Sigmoid colon (tissue), 7 donors: ENCODE data around the gene SEPTIN8. TPM values are rescaled to one million over a fixed set of nuclear protein-coding genes. Genes with fewer than 3 reads are reported as not detected.

Experiments used
- DNase-seq: peaks from one replicate; pipeline ENCODE4 v3.0.0-alpha.2; 2019
- H3K27ac ChIP-seq, 4 donors: fragments of 200-600 bp; sonication (generic); one replicate each; pipeline ENCODE4 v1.5.1; 2016 to 2019; ENCODE audit warnings: mild to moderate bottlenecking in 1 of 4
- H3K27me3 ChIP-seq, 3 donors: fragments of 200-600 bp; sonication (generic); one replicate each; pipeline ENCODE4 v1.5.1; 2019; ENCODE audit warnings: mild to moderate bottlenecking in 1 of 3
- H3K36me3 ChIP-seq, 4 donors: fragments of 200-600 bp; sonication (generic); one replicate each; pipeline ENCODE4 v1.5.1; 2016 to 2019
- H3K4me1 ChIP-seq, 4 donors: fragments of 200-600 bp; sonication (generic); one replicate each; pipeline ENCODE4 v1.5.1; 2017 to 2019
- H3K4me3 ChIP-seq, 4 donors: fragments of 200-600 bp; sonication (generic); one replicate each; pipeline ENCODE4 v1.5.1; 2017 to 2019; ENCODE audit warnings: mild to moderate bottlenecking in 2 of 4, moderate library complexity in 1 of 4
- H3K9me3 ChIP-seq, 4 donors: fragments of 200-600 bp in 3 of 4; sonication (generic) in 3 of 4; one replicate each; pipeline versions ENCODE4 v1.5.1 to v1.6.1; 2013 to 2019
- EP300 ChIP-seq, 4 donors: sonication (generic); formaldehyde crosslinking; IDR thresholded peaks; one replicate each; pipeline ENCODE4 v1.6.1; 2017; ENCODE audit warnings: antibody characterized with exemption in 4 of 4
- POLR2A ChIP-seq, 2 donors: fragments of 450-650 bp; IDR thresholded peaks; one replicate each; pipeline ENCODE4 v1.6.1; 2016; ENCODE audit warnings: antibody characterized with exemption in 2 of 2, mild to moderate bottlenecking in 2 of 2, moderate library complexity in 2 of 2
- POLR2AphosphoS5 ChIP-seq, 4 donors: sonication (generic); formaldehyde crosslinking; IDR thresholded peaks; one replicate each; pipeline ENCODE4 v1.6.1; 2017; ENCODE audit warnings: antibody characterized with exemption in 4 of 4
- WGBS, 2 donors: extraction: QIAGEN DNeasy Blood & Tissue Kit; methylation state at CpG; one replicate each; pipeline ENCODE4 v1.1.7; 2013; 5-methylcytosine and 5-hydroxymethylcytosine counted together
- intact Hi-C: fragments of 100-400 bp; cut with DNase I; formaldehyde crosslinking; loops from one replicate; pipeline ENCODE4 v1.15.1; 2023
- polyA plus RNA-seq, 3 donors: library from polyadenylated mRNA; stranded (reverse); fragments of 200-250 nt; gene quantifications; one replicate each; pipeline ENCODE4 v1.2.3, GENCODE V29; 2013
- total RNA-seq, 4 donors: library from RNA; depleted of rRNA; stranded (reverse); fragments of >200 nt; gene quantifications; one replicate each; pipeline ENCODE4 v1.1.0, GENCODE V29; 2016
- TF ChIP-seq, protein P1 (sequence below), 4 experiments: fragments of 450-650 bp in 3 of 4; fragments of 200-600 bp in 1 of 4; IDR thresholded peaks; one replicate each; pipeline ENCODE4 v1.5.1; 2016 to 2019; ENCODE audit warnings: antibody characterized with exemption in 4 of 4, mild to moderate bottlenecking in 3 of 4, moderate library complexity in 2 of 4
- donor health status: healthy with polysubstance abuse.
- donor health status: Bipolar disorder and iron deficiency.
- donor health status: healthy.

The SEPTIN8 gene
- total and polyA plus RNA-seq, 7 donors = 19.2 to 38.0 (median 30.7) TPM

DNA sequence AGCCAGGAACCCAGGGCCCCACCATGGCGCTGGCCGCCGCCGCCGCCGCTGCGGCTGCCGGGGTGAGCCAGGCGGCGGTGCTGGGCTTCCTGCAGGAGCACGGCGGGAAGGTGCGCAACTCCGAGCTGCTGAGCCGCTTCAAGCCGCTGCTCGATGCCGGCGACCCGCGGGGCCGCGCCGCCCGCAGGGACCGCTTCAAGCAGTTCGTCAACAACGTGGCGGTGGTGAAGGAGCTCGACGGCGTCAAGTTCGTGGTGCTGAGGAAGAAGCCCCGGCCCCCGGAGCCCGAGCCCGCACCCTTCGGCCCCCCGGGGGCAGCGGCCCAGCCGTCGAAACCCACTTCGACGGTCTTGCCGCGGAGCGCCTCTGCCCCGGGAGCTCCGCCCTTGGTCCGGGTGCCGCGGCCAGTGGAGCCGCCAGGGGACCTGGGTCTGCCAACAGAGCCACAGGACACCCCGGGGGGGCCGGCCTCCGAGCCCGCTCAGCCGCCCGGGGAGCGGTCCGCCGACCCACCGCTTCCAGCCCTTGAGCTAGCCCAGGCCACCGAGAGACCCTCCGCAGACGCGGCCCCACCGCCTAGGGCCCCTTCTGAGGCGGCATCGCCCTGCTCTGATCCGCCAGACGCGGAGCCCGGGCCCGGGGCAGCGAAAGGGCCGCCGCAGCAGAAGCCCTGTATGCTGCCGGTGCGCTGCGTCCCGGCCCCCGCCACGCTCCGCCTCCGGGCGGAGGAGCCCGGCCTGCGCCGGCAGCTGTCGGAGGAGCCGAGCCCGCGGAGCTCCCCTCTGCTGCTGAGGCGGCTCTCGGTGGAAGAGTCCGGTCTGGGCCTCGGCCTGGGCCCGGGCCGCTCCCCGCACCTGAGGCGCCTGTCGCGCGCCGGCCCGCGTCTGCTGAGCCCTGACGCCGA, 36.8 kb upstream of the SEPTIN8 start:
- DNase-seq = peak; percentile 60
- peak overlapping the region in 1 of 4 donors; percentile 32 for H3K27ac ChIP-seq
- TF ChIP-seq POLR2A (IDR thresholded peaks at IDR 0.05) = no peak
- no peak for TF ChIP-seq POLR2AphosphoS5 (IDR thresholded peaks at IDR 0.05)
- TF ChIP-seq, protein P1, sequence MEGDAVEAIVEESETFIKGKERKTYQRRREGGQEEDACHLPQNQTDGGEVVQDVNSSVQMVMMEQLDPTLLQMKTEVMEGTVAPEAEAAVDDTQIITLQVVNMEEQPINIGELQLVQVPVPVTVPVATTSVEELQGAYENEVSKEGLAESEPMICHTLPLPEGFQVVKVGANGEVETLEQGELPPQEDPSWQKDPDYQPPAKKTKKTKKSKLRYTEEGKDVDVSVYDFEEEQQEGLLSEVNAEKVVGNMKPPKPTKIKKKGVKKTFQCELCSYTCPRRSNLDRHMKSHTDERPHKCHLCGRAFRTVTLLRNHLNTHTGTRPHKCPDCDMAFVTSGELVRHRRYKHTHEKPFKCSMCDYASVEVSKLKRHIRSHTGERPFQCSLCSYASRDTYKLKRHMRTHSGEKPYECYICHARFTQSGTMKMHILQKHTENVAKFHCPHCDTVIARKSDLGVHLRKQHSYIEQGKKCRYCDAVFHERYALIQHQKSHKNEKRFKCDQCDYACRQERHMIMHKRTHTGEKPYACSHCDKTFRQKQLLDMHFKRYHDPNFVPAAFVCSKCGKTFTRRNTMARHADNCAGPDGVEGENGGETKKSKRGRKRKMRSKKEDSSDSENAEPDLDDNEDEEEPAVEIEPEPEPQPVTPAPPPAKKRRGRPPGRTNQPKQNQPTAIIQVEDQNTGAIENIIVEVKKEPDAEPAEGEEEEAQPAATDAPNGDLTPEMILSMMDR (IDR thresholded peaks at IDR 0.05) = no peak
- TF ChIP-seq EP300 (IDR thresholded peaks at IDR 0.05) = no peak
- H3K9me3 ChIP-seq = no peaks in the 10 kb centered on the region
- intact Hi-C loops = no loop called here
- H3K4me1 ChIP-seq = peaks cover 0 to 17% (median 15%) of the 10 kb centered on the region in 4 donors
- peak overlapping the region; percentile 11 to 43 (median 36) for H3K4me3 ChIP-seq
- 5 to 6% methylated on average over 110 of the region's 110 CpGs for WGBS, 2 donors
- no peaks in the 10 kb centered on the region for H3K36me3 ChIP-seq
- peaks cover 29 to 51% (median 49%) of the 10 kb centered on the region in 3 donors for H3K27me3 ChIP-seq

DNA sequence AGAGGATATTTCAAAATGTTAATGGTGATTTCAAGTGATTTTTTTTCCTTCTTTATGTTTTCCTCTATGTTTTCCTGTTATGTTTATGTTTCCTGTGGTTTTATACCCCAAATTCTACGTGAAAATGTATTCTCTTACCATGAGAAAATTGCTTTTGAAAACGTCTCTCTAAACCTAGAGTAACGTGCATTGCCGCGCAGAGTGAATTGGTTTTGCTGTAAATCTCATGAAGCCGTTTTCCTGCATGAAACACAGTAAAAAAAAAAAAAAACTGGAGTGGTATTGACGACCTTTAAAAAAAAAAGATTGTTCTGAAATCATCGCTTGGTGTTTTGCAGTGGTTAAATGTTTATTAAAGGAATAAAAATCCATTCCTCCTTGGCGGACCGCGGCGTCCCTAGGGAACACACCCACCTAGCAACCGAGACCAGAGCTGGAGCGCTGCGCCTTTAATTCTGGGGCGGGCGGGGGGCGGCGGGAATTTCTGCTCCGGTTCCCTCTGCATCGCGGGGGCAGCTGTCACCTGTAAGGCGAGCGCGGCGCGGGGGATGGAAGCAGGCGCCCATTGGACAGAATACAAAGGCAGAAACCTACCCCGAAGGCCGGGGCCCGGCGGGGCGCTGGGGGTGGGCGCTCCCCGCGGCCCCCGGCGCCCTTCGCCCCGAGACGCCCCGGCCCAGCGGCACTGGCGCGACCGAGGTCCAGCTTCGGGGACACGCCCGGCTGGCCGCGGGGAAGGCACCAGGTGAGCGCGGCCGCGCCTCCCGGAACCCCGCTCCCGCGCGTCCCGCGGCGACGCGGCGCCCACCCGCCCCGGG, 36.0 kb upstream of the SEPTIN8 start, which contains the start of gene SOWAHA:
TSS of gene SOWAHA (plus strand) at position 522 of the 818 bp plus-strand sequence. CDS start 320 bp downstream, outside the sequence.
- peak in 1 of 4 donors; percentile 34 for TF ChIP-seq POLR2AphosphoS5 (IDR thresholded peaks at IDR 0.05)
- TF ChIP-seq, protein P1 (IDR thresholded peaks at IDR 0.05) = no peak
- DNase-seq = peak; percentile 56
- Histone ChIP-seq H3K27ac (peak within 1 kb of the TSS in 1 of 4 donors; percentile 32), H3K4me1 (peaks cover 0 to 17% (median 15%) of the 10 kb centered on the region in 4 donors), H3K4me3 (peak within 1 kb of the TSS; percentile 11 to 43 (median 36)), H3K27me3 (peaks cover 29 to 51% (median 49%) of the 10 kb centered on the region in 3 donors), H3K9me3 (no peaks in the 10 kb centered on the region), H3K36me3 (no peaks in the 10 kb centered on the region)
- WGBS, 2 donors = 1 to 3% methylated on average over 68 of the region's 68 CpGs
- intact Hi-C loops = no loop called here

DNA sequence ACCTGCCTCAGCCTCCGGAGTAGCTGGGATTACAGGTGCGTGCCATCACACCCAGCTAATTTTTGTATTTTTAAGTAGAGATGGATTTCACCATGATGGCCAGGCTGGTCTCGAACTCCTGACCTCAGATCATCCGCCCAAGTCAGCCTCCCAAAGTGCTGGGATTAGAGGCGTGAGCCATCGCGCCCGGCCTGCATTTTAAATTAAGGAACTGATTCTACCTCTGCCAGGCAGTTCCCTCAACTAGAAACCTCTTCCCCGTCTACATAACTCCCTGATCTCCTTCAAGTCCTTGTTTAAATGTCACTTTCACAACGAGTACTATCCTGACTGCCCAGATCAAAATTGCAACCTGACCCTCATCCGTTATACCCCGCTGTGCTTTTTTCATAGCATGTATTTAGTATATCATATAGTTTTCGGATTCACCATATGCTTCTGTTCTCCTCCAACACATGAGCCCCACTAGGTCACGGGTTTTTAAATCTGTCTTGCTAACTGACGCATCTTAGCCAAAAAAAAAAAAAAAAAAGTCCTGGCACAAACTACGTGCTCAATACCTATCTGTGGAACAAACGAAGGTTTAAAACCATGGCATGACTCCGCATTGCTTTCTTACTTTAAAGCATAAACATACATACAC, 35.2 kb upstream of the SEPTIN8 start:
- Histone ChIP-seq H3K4me3 (no peak overlapping the region), H3K36me3 (no peaks in the 10 kb centered on the region), H3K4me1 (peaks cover 0 to 17% (median 15%) of the 10 kb centered on the region in 4 donors), H3K27me3 (peaks cover 29 to 51% (median 49%) of the 10 kb centered on the region in 3 donors), H3K9me3 (no peaks in the 10 kb centered on the region), H3K27ac (no peak overlapping the region)
- TF ChIP-seq EP300 (IDR thresholded peaks at IDR 0.05) (no peak), POLR2A (IDR thresholded peaks at IDR 0.05) (no peak), POLR2AphosphoS5 (IDR thresholded peaks at IDR 0.05) (no peak)
- TF ChIP-seq, protein P1 (IDR thresholded peaks at IDR 0.05) = no peak
- intact Hi-C loops = no loop called here
- WGBS, 2 donors = 61 to 71% methylated on average over 18 of the region's 18 CpGs
- DNase-seq = no peak

DNA sequence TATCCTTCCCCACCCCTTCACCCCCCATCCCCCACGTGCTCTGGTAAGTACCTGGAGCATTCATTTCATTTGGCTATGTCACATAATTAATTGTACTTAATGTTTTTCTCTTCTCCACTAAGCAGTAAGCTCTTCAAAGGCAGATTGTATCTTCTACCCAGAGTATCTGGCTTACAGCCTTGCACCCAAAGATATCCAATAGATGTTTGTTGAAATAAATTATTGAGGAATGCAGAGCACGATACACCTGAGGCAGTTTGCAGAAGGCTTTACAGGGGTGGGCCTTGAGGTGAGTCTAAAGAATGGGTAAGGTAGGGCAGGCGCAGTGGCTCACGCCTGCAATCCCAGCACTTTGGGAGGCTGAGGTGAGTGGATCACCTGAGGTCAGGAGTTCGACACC, 33.6 kb upstream of the SEPTIN8 start:
- no peak overlapping the region for H3K4me3 ChIP-seq
- TF ChIP-seq POLR2AphosphoS5 (IDR thresholded peaks at IDR 0.05) (no peak), POLR2A (IDR thresholded peaks at IDR 0.05) (no peak), EP300 (IDR thresholded peaks at IDR 0.05) (no peak)
- TF ChIP-seq, protein P1 (IDR thresholded peaks at IDR 0.05) = no peak
- 89 to 92% methylated on average over 5 of the region's 5 CpGs for WGBS, 2 donors
- no peaks in the 10 kb centered on the region for H3K9me3 ChIP-seq
- H3K4me1 ChIP-seq = peaks cover 0 to 17% (median 15%) of the 10 kb centered on the region in 4 donors
- H3K27me3 ChIP-seq = peaks cover 29 to 57% (median 49%) of the 10 kb centered on the region in 3 donors
- no peaks in the 10 kb centered on the region for H3K36me3 ChIP-seq
- DNase-seq = no peak
- no peak overlapping the region for H3K27ac ChIP-seq
- intact Hi-C loops = no loop called here
